Suprapubic skin (tissue), 4 donors: ENCODE data around the gene PADI6. TPM values are rescaled to one million over a fixed set of nuclear protein-coding genes. Genes with fewer than 3 reads are reported as not detected.

Experiments used
- DNase-seq, 2 donors: peaks; one replicate each; pipeline ENCODE4 v3.0.0-alpha.2; 2019; ENCODE audit warnings: low spot score in 2 of 2
- H3K27ac ChIP-seq: fragments of 200-600 bp; sonication (generic); one replicate; pipeline ENCODE4 v1.5.1; 2019
- H3K27me3 ChIP-seq: fragments of 200-600 bp; sonication (generic); one replicate; pipeline ENCODE4 v1.5.1; 2019
- H3K36me3 ChIP-seq: fragments of 200-600 bp; sonication (generic); one replicate; pipeline ENCODE4 v1.5.1; 2019
- H3K4me1 ChIP-seq: fragments of 200-600 bp; sonication (generic); one replicate; pipeline ENCODE4 v1.5.1; 2019
- H3K4me3 ChIP-seq: fragments of 200-600 bp; sonication (generic); one replicate; pipeline ENCODE4 v1.5.1; 2019; ENCODE audit warnings: mild to moderate bottlenecking
- H3K9me3 ChIP-seq: fragments of 200-600 bp; sonication (generic); one replicate; pipeline ENCODE4 v1.5.1; 2019
- EP300 ChIP-seq: sonication (generic); formaldehyde crosslinking; IDR thresholded peaks from one replicate; pipeline ENCODE4 v1.6.1; 2017; ENCODE audit warnings: antibody characterized with exemption
- POLR2A ChIP-seq, 2 donors: fragments of 450-650 bp; IDR thresholded peaks; one replicate each; pipeline ENCODE4 v1.6.1; 2017; ENCODE audit warnings: antibody characterized with exemption in 2 of 2, mild to moderate bottlenecking in 2 of 2, moderate library complexity in 2 of 2
- POLR2AphosphoS5 ChIP-seq, 3 donors: sonication (generic); formaldehyde crosslinking; IDR thresholded peaks; one replicate each; pipeline ENCODE4 v1.6.1; 2017; ENCODE audit warnings: antibody characterized with exemption in 3 of 3
- WGBS: methylation state at CpG from one replicate; pipeline ENCODE4 v1.1.5; 2018; 5-methylcytosine and 5-hydroxymethylcytosine counted together
- total RNA-seq, 4 donors: library from RNA; depleted of rRNA; stranded (reverse); fragments of >200 nt; gene quantifications; one replicate each; pipeline ENCODE4 v1.1.0, GENCODE V29; 2016
- TF ChIP-seq, protein P1 (sequence below), 2 donors: fragments of 200-600 bp in 1 of 2; fragments of 450-650 bp in 1 of 2; sonication (generic) in 1 of 2; IDR thresholded peaks; one replicate each; pipeline ENCODE4 v1.5.1; 2016 to 2019; ENCODE audit warnings: antibody characterized with exemption in 2 of 2, mild to moderate bottlenecking in 1 of 2, moderate library complexity in 1 of 2

PADI6 gene
- total RNA-seq, 4 donors from 2014 or later, result not detected

GRCh38 chr1:17351598-17352324 lies 20.2 kb upstream of the PADI6 start:
- WGBS, result 82% methylated on average over 8 of the region's 8 CpGs
- no peak for DNase-seq
- no peaks in the 10 kb centered on the region for H3K9me3 ChIP-seq
- H3K4me3 ChIP-seq, result no peak overlapping the region
- no peaks in the 10 kb centered on the region for H3K4me1 ChIP-seq
- H3K27ac ChIP-seq, result no peak overlapping the region
- peaks cover 34% of the 10 kb centered on the region for H3K27me3 ChIP-seq
- H3K36me3 ChIP-seq, result no peaks in the 10 kb centered on the region
- TF ChIP-seq POLR2A (IDR thresholded peaks at IDR 0.05) (no peak), EP300 (no peak), POLR2AphosphoS5 (IDR thresholded peaks at IDR 0.05) (no peak)
- TF ChIP-seq, protein P1, sequence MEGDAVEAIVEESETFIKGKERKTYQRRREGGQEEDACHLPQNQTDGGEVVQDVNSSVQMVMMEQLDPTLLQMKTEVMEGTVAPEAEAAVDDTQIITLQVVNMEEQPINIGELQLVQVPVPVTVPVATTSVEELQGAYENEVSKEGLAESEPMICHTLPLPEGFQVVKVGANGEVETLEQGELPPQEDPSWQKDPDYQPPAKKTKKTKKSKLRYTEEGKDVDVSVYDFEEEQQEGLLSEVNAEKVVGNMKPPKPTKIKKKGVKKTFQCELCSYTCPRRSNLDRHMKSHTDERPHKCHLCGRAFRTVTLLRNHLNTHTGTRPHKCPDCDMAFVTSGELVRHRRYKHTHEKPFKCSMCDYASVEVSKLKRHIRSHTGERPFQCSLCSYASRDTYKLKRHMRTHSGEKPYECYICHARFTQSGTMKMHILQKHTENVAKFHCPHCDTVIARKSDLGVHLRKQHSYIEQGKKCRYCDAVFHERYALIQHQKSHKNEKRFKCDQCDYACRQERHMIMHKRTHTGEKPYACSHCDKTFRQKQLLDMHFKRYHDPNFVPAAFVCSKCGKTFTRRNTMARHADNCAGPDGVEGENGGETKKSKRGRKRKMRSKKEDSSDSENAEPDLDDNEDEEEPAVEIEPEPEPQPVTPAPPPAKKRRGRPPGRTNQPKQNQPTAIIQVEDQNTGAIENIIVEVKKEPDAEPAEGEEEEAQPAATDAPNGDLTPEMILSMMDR (IDR thresholded peaks at IDR 0.05), result no peak

DNA sequence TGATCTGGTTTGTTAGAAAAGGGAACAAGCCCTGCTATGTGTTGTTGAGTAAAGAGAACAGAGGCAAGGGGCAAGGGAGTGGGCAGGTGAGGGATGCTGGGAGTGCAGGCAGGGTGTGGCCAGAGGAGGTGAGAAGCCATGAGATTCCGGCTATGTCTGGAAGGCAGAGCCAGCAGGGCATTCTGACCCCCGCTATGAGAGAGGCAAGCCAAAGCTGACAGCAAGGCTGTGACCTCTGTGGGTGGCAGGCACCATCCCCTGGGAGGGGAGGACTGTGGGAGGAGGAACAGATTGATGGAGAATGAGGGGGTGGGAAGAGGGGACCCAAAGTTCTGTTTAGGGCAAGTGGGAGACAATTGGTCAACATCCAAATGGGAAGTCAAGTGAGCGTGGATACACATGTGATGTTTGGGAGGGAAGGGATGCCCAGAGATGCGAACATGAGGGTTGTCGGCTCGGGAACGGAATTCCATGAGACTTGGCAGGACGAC lies 19.5 kb upstream of the PADI6 start:
- H3K27ac ChIP-seq, result no peak overlapping the region
- H3K4me1 ChIP-seq, result no peaks in the 10 kb centered on the region
- H3K9me3 ChIP-seq, result no peaks in the 10 kb centered on the region
- no peak for DNase-seq
- no peak overlapping the region for H3K4me3 ChIP-seq
- peaks cover 33% of the 10 kb centered on the region for H3K27me3 ChIP-seq
- WGBS, result 73% methylated on average over 8 of the region's 8 CpGs
- no peaks in the 10 kb centered on the region for H3K36me3 ChIP-seq
- TF ChIP-seq EP300 (no peak), POLR2A (IDR thresholded peaks at IDR 0.05) (no peak), POLR2AphosphoS5 (IDR thresholded peaks at IDR 0.05) (no peak)
- TF ChIP-seq, protein P1 (IDR thresholded peaks at IDR 0.05), result no peak

DNA sequence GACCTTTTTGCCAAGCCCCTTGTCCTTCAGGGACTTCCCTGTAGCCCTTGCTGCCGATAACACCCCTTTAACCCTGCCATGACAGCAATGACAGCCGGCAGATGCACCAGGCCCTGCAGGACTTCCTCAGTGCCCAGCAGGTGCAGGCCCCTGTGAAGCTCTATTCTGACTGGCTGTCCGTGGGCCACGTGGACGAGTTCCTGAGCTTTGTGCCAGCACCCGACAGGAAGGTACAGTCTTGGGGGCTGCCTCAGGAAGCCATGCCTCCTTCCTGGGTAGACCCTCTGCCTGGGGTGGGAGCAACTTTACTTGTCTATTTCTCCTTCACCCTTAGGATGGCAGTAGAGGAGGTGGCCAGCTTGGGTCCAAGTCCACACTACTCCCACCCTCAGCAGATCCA lies 16.1 kb upstream of the PADI6 start:
- TF ChIP-seq, protein P1 (IDR thresholded peaks at IDR 0.05), result no peak
- TF ChIP-seq POLR2AphosphoS5 (IDR thresholded peaks at IDR 0.05) (no peak), EP300 (no peak), POLR2A (IDR thresholded peaks at IDR 0.05) (no peak)
- Histone ChIP-seq H3K36me3 (no peaks in the 10 kb centered on the region), H3K9me3 (no peaks in the 10 kb centered on the region), H3K4me3 (no peak overlapping the region), H3K27me3 (peaks cover 29% of the 10 kb centered on the region), H3K4me1 (no peaks in the 10 kb centered on the region), H3K27ac (no peak overlapping the region)
- DNase-seq, result no peak
- 48% methylated on average over 6 of the region's 6 CpGs for WGBS

- TF ChIP-seq, protein P1 (IDR thresholded peaks at IDR 0.05), result no peak
- TF ChIP-seq EP300 (no peak), POLR2AphosphoS5 (IDR thresholded peaks at IDR 0.05) (no peak), POLR2A (IDR thresholded peaks at IDR 0.05) (no peak)
- H3K4me3 ChIP-seq, result no peak overlapping the region
- H3K27me3 ChIP-seq, result peaks cover 27% of the 10 kb centered on the region
- H3K4me1 ChIP-seq, result no peaks in the 10 kb centered on the region
- H3K36me3 ChIP-seq, result no peaks in the 10 kb centered on the region
- H3K9me3 ChIP-seq, result no peaks in the 10 kb centered on the region
- WGBS, result 47% methylated on average over 10 of the region's 12 CpGs
- no peak for DNase-seq
- H3K27ac ChIP-seq, result no peak overlapping the region
These were observed 15.5 kb upstream of the PADI6 start for GRCh38 chr1:17356387-17357026.

DNA sequence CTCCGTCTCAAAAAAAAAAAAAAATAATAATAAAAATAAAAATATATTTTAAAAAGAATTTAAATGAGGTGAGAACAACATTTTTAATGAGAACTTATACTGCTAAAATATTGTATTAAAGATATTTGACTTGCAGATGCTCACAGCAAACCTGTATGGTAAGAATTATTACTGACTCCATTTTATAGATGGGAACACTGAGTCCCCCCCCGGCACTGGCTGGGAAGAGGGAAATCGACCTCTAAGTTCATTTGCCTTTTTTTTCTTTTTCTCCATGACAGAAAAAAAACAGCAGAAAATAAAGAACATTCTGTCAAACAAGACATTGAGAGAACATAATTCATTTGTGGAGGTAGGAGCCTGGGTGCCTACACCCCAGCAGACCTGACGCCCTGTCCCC lies 13.4 kb upstream of the PADI6 start:
- no peak overlapping the region for H3K4me3 ChIP-seq
- H3K36me3 ChIP-seq, result no peaks in the 10 kb centered on the region
- TF ChIP-seq EP300 (no peak), POLR2A (IDR thresholded peaks at IDR 0.05) (no peak), POLR2AphosphoS5 (IDR thresholded peaks at IDR 0.05) (no peak)
- TF ChIP-seq, protein P1 (IDR thresholded peaks at IDR 0.05), result no peak

More for the DNA sequence above, 13.4 kb upstream of the PADI6 start:
- H3K27me3 ChIP-seq, result peaks cover 16% of the 10 kb centered on the region
- H3K9me3 ChIP-seq, result no peaks in the 10 kb centered on the region
- DNase-seq, result no peak
- no peak overlapping the region for H3K27ac ChIP-seq
- WGBS, result 69% methylated on average over 4 of the region's 4 CpGs
- no peaks in the 10 kb centered on the region for H3K4me1 ChIP-seq
